ENCODE results near the gene MDN1.
"Not testable (repeated sequence)": the region's sequence is repeated elsewhere in the genome, so short reads cannot be mapped to it uniquely, and the experiment has no call there.

The MDN1 gene

GRCh38 chr6:89675949-89676748 is 143.4 kb downstream of the MDN1 start:
- Mint-ChIP-seq H3K4me1 (no peaks in the 10 kb centered on the region), H3K27me3 (no peaks in the 10 kb centered on the region), H3K4me3 (no peak overlapping the region), H3K9me3 (no peaks in the 10 kb centered on the region), H3K27ac (no peak overlapping the region)
- no peak for DNase-seq
- ATAC-seq, result no peak

DNA sequence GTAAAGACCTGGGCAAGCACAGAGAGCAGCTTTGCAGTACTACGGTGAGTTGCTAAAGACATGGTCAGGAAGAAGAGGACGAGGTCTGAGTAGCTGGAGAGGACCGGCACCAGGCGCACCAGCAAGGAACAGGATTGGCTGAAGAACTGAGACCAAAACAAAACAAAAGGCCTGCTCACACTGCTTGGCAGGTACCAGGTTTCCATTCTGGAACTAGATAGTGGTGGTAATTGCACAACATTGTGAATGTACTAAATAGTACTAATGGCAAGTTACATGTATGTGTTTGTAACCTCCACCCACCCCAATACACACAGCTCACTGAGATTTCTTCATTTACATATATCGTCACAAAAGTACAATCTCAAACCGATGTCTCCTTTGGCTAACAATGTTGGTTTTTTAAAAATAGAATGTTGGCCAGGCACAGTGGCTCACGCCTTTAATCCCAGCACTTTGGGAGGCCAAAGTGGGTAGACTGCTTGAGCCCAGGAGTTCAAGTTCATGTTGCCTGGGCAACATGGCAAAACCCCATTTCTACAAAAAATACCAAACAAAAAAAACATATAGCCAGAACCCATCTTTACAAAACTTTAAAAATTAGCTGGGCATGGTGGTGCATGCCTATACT is 148.5 kb downstream of the MDN1 start:
- Mint-ChIP-seq H3K4me3 (no peak overlapping the region), H3K9me3 (no peaks in the 10 kb centered on the region), H3K27ac (no peak overlapping the region), H3K27me3 (no peaks in the 10 kb centered on the region), H3K4me1 (no peaks in the 10 kb centered on the region)
- ATAC-seq (no peak), DNase-seq (no peak)

DNA sequence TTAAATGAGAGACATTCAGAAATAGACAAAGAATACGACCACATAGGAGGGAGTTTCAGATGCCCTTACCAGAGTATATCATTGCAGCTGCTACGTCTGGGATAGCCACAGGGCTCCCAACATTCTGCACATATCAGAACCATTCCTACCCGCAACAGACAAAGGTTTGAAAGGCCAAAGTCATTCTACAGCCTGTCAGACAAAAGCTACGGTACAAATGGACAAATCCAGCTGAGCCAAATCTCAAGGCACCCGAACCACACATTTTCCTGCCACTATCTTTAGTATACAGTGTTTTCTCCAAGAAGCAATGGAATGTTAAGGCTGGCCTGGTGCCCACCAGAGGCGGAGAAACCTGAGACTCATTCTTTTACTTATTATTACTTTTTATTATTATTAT is 150.6 kb downstream of the MDN1 start:
- Mint-ChIP-seq H3K27me3 (no peaks in the 10 kb centered on the region), H3K27ac (no peak overlapping the region), H3K4me3 (no peak overlapping the region), H3K9me3 (no peaks in the 10 kb centered on the region), H3K4me1 (no peaks in the 10 kb centered on the region)
- no peak for ATAC-seq
- no peak for DNase-seq

- DNase-seq (no peak), ATAC-seq (no peak)
- H3K4me1 Mint-ChIP-seq, result no peaks in the 10 kb centered on the region
- no peak overlapping the region for H3K4me3 Mint-ChIP-seq
- H3K9me3 Mint-ChIP-seq, result no peaks in the 10 kb centered on the region
- H3K27me3 Mint-ChIP-seq, result no peaks in the 10 kb centered on the region
- H3K27ac Mint-ChIP-seq, result peak overlapping the region in 1 of 2 donors; percentile 80
These were observed 151.6 kb downstream of the MDN1 start for GRCh38 chr6:89667872-89668556.

DNA sequence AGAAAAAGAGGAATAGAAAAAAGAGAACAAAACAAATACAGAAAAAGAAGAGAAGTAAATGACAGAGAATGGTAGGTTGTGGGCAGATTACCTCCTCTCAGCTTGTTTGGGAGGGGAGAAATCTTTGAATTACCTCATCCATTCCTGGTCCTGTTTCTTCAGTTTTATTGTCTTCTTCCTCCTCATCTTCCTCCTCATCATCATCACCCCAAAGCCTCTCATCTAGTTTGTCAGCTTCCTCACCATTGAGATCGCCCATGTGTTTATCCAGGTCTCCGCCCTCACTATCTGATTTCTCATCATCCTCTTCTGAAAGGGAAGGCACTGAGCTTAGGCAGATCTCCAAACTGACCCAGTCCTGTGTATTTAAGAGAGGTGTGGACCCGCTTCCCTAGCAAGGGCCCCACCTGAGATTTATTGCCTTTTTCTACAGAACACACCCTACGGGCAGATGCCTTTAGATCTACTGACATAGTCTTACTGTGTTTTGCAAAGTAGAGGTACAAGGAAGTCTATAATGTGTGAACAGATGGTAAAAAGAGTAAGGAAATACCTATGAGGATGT is 156.9 kb downstream of the MDN1 start:
- peak overlapping the region; percentile 0 to 15 for H3K27ac Mint-ChIP-seq
- no peaks in the 10 kb centered on the region for H3K27me3 Mint-ChIP-seq
- no peak overlapping the region for H3K4me3 Mint-ChIP-seq
- DNase-seq, result no peak
- no peaks in the 10 kb centered on the region for H3K4me1 Mint-ChIP-seq
- H3K9me3 Mint-ChIP-seq, result no peaks in the 10 kb centered on the region
- ATAC-seq, result no peak

GRCh38 chr6:89661559-89661958 is 158.0 kb downstream of the MDN1 start:
- Mint-ChIP-seq H3K27me3 (no peaks in the 10 kb centered on the region), H3K4me1 (no peaks in the 10 kb centered on the region), H3K9me3 (no peaks in the 10 kb centered on the region), H3K4me3 (no peak overlapping the region), H3K27ac (no peak overlapping the region)
- DNase-seq (no peak), ATAC-seq (no peak)

- no peak overlapping the region for H3K4me3 Mint-ChIP-seq
- ATAC-seq (no peak), DNase-seq (no peak)
- H3K9me3 Mint-ChIP-seq, result no peaks in the 10 kb centered on the region
- H3K27ac Mint-ChIP-seq, result no peak overlapping the region
- no peaks in the 10 kb centered on the region for H3K27me3 Mint-ChIP-seq
- no peaks in the 10 kb centered on the region for H3K4me1 Mint-ChIP-seq
These were observed 158.6 kb downstream of the MDN1 start for GRCh38 chr6:89660981-89661380.

DNA sequence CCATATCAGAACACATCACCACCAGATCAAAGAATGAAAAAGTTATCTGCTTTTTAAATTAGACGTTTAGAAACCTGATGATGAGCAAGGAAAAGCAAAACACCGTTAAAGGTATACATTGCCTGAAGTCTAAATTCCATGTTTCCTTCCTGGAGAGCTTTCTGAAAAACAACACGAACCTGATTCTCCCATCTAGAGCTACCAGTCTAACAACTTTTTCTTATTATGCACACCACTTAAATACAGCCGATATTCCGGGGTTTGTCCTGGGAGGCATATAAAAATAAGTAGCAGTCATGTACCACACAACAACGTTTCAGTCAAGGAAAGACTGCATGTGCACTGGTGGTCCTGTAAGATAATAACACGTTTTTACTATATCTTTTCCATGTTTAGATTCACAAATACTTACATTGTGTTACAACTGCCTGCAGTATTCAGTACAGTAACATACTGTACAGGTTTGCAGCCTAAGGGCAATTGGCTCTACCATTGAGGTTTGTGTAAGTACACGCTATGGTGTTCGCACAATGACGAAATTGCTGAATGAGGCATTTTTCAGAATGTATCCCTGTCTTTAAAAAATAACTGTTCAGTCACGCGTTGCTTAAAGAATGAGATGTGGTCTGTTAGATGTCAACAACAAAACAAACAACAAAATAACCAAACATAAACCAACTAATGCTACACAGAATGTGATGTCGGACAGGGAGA is 162.0 kb downstream of the MDN1 start:
- Mint-ChIP-seq H3K4me1 (no peaks in the 10 kb centered on the region), H3K4me3 (no peak overlapping the region)
- ATAC-seq, result no peak

GRCh38 chr6:89655122-89655521 is 164.5 kb downstream of the MDN1 start:
- Mint-ChIP-seq H3K4me3 (no peak overlapping the region), H3K27me3 (no peaks in the 10 kb centered on the region), H3K9me3 (no peaks in the 10 kb centered on the region), H3K27ac (no peak overlapping the region), H3K4me1 (no peaks in the 10 kb centered on the region)
- no peak for ATAC-seq
- DNase-seq, result no peak

More for the DNA sequence above, 162.0 kb downstream of the MDN1 start:
- no peak for DNase-seq
- Mint-ChIP-seq H3K27me3 (no peaks in the 10 kb centered on the region), H3K9me3 (no peaks in the 10 kb centered on the region), H3K27ac (no peak overlapping the region)

DNA sequence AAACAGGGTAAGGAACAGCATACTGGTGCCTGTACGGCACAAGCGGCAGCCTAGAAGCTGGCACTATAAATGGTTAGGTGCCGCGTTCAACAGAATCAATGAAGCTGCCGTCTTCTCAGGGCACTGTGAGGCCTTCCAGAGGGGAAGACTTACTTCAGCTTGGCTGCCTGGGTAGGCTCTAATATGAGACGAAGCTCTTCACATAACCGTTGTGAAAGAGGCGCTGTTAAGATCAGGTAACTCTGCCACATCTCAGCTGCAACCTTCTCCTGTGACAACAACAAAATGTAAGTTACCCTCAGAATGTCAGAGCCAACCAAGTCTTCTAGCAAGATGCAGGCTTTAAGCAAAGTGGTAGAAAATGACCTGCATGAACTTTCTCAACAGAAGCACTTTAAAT is 169.0 kb downstream of the MDN1 start:
- H3K27ac Mint-ChIP-seq, result no peak overlapping the region
- no peak overlapping the region for H3K4me3 Mint-ChIP-seq
- no peaks in the 10 kb centered on the region for H3K9me3 Mint-ChIP-seq
- H3K4me1 Mint-ChIP-seq, result no peaks in the 10 kb centered on the region
- no peak for ATAC-seq
- DNase-seq, result no peak
- H3K27me3 Mint-ChIP-seq, result no peaks in the 10 kb centered on the region

DNA sequence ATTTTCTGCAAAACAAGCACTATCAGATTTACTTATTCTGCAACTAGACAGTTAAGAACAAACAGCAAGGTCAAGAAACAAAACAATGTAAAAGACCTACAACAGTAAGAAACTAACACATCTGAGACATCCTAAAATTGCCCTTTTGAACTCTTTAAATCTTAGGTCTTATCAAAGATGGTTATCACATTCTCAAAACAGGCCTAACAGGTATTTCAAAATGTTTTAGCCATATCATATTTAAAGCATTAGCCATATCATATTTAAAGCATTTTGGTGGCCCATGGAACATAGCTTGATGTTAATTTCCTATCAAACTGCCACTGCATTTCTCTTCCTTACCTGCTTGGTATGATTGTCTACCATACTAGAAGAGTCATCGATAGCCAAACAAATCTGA is 169.9 kb downstream of the MDN1 start:
- H3K27me3 Mint-ChIP-seq, result no peaks in the 10 kb centered on the region
- DNase-seq (no peak), ATAC-seq (no peak)
- H3K27ac Mint-ChIP-seq, result no peak overlapping the region
- H3K4me3 Mint-ChIP-seq, result no peak overlapping the region
- no peaks in the 10 kb centered on the region for H3K9me3 Mint-ChIP-seq
- H3K4me1 Mint-ChIP-seq, result peaks cover 4% of the 10 kb centered on the region

DNA sequence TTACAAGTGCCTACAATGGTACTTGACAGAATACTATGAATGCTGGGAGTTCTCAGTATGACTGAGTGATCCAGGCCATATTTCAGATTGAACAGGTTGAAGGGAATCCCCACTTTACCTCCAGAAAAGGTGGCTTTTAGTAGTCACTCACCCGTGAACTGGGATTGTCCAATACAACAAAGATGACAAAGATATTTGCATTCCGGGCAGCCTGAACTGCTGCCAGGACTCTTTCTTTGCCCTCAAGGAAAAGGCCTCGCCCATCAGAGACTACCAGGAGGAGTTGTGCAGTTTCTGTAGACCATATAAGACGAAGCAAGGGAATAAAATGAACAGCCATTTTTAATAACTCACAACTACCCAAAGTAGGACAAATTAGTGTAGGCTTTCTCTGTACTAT is 174.7 kb downstream of the MDN1 start:
- DNase-seq (no peak), ATAC-seq (no peak)
- H3K27ac Mint-ChIP-seq, result peak overlapping the region in 1 of 2 donors; percentile 86
- H3K9me3 Mint-ChIP-seq, result no peaks in the 10 kb centered on the region
- H3K4me3 Mint-ChIP-seq, result no peak overlapping the region
- peaks cover 7% of the 10 kb centered on the region for H3K4me1 Mint-ChIP-seq
- no peaks in the 10 kb centered on the region for H3K27me3 Mint-ChIP-seq

GRCh38 chr6:89643406-89643805 is 176.2 kb downstream of the MDN1 start:
- ATAC-seq (no peak), DNase-seq (no peak)
- Mint-ChIP-seq H3K4me3 (no peak overlapping the region), H3K27me3 (no peaks in the 10 kb centered on the region), H3K9me3 (no peaks in the 10 kb centered on the region), H3K4me1 (peaks cover 20% of the 10 kb centered on the region), H3K27ac (no peak overlapping the region)

GRCh38 chr6:89642956-89643355 is 176.6 kb downstream of the MDN1 start:
- Mint-ChIP-seq H3K9me3 (no peaks in the 10 kb centered on the region), H3K27ac (no peak overlapping the region)

DNA sequence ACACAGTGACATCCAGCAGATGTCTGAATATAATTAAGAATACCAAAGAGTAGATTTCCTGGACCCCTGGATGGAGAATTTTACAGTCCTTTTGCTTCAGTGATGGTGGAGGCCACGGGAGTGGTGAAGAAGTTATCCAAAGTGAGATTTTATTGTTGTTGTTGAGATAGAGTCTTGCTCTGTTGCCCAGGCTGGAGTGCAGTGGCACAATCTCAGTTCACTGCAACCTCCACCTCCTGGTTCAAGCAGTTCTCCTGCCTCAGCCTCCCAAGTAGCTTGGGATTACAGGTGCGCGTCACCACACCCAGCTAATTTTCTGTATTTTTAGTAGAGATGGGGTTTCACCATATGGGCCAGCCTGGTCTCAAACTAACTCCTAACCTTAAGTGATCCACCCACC is 178.0 kb downstream of the MDN1 start:
- not testable (repeated sequence) for H3K27me3 Mint-ChIP-seq, H3K4me3 Mint-ChIP-seq, DNase-seq, H3K9me3 Mint-ChIP-seq, ATAC-seq, H3K27ac Mint-ChIP-seq
- peaks cover 20% of the 10 kb centered on the region for H3K4me1 Mint-ChIP-seq

More at GRCh38 chr6:89642956-89643355, 176.6 kb downstream of the MDN1 start:
- DNase-seq, result no peak
- H3K27me3 Mint-ChIP-seq, result no peaks in the 10 kb centered on the region
- H3K4me1 Mint-ChIP-seq, result peaks cover 20% of the 10 kb centered on the region
- no peak overlapping the region for H3K4me3 Mint-ChIP-seq
- no peak for ATAC-seq
